HepG2 (cell line): ENCODE measurements around the gene GPATCH3. TPM values are rescaled to one million over a fixed set of nuclear protein-coding genes. Genes with fewer than 3 reads are reported as not detected.

Experiments used
- AHR ChIP-seq: IDR thresholded peaks from 2 replicates; pipeline ENCODE4 v1.6.1; 2018; ENCODE audit warnings: missing genetic modification reagents, missing compliant biosample characterization
- CBX2 ChIP-seq, 2 experiments: fragments of 200-600 bp in 1 of 2; sonication (generic); formaldehyde crosslinking in 1 of 2; IDR thresholded peaks; 2 replicates each; pipeline versions ENCODE4 v1.7.0 to v1.8.1; 2018 to 2022; ENCODE audit warnings: low read depth in 2 of 2, low read length in 1 of 2, mild to moderate bottlenecking in 1 of 2, missing genetic modification reagents in 1 of 2
- CREBL2 ChIP-seq: sonication (generic); formaldehyde crosslinking; IDR thresholded peaks from 2 replicates; pipeline ENCODE4 v1.8.1; 2023; ENCODE audit warnings: missing genetic modification reagents, mild to moderate bottlenecking, borderline replicate concordance
- IRF2 ChIP-seq: IDR thresholded peaks from 2 replicates; pipeline ENCODE4 v1.6.1; 2018; ENCODE audit warnings: missing genetic modification reagents, missing compliant biosample characterization
- JUN ChIP-seq: sonication (generic); formaldehyde crosslinking; IDR thresholded peaks from 2 replicates; pipeline ENCODE4 v1.4.0; 2020; ENCODE audit warnings: mild to moderate bottlenecking, missing genetic modification reagents
- KLF11 ChIP-seq: IDR thresholded peaks from 2 replicates; pipeline ENCODE4 v1.6.1; 2016; ENCODE audit warnings: missing compliant biosample characterization
- MIER3 ChIP-seq: IDR thresholded peaks from 2 replicates; pipeline ENCODE4 v1.6.1; 2016; ENCODE audit warnings: missing compliant biosample characterization, borderline replicate concordance
- MIXL1 ChIP-seq: IDR thresholded peaks from 2 replicates; pipeline ENCODE4 v1.6.1; 2016
- SRSF9 ChIP-seq: fragments of 200-400 bp; formaldehyde crosslinking; IDR thresholded peaks from 2 replicates; pipeline ENCODE4 v1.6.1; 2018; ENCODE audit warnings: borderline replicate concordance, mild to moderate bottlenecking, low read depth, low read length; ENCODE audit not compliant: insufficient read depth, poor library complexity, severe bottlenecking
- SRY ChIP-seq: sonication (generic); formaldehyde crosslinking; IDR thresholded peaks from 2 replicates; pipeline ENCODE4 v1.8.0; 2022; ENCODE audit warnings: mild to moderate bottlenecking, missing genetic modification reagents
- STAG1 ChIP-seq: sonication (generic); formaldehyde crosslinking; IDR thresholded peaks from 2 replicates; pipeline ENCODE4 v1.4.0; 2020; ENCODE audit warnings: missing genetic modification reagents
- STAT6 ChIP-seq: sonication (generic); formaldehyde crosslinking; IDR thresholded peaks from 2 replicates; pipeline ENCODE4 v1.4.0; 2020; ENCODE audit warnings: missing genetic modification reagents, mild to moderate bottlenecking, borderline replicate concordance
- ZBTB10 ChIP-seq: sonication (generic); formaldehyde crosslinking; IDR thresholded peaks from 2 replicates; pipeline ENCODE4 v1.4.0; 2020; ENCODE audit warnings: missing genetic modification reagents, borderline replicate concordance
- ZBTB2 ChIP-seq: sonication (generic); formaldehyde crosslinking; IDR thresholded peaks from 2 replicates; pipeline ENCODE4 v1.8.0; 2022; ENCODE audit warnings: low read depth, missing genetic modification reagents
- ZBTB7A ChIP-seq: sonication (generic); formaldehyde crosslinking; IDR thresholded peaks from 2 replicates; pipeline ENCODE4 v1.8.0; 2022; ENCODE audit warnings: mild to moderate bottlenecking, missing genetic modification reagents
- ZKSCAN1 ChIP-seq: fragments of 150-350 bp; IDR thresholded peaks from 2 replicates; pipeline ENCODE4 v1.6.1; 2014; ENCODE audit warnings: low read length
- ZNF160 ChIP-seq: sonication (generic); formaldehyde crosslinking; IDR thresholded peaks from 2 replicates; pipeline ENCODE4 v1.8.0; 2022; ENCODE audit warnings: mild to moderate bottlenecking, inconsistent platforms, missing genetic modification reagents
- ZNF253 ChIP-seq: sonication (generic); formaldehyde crosslinking; IDR thresholded peaks from 2 replicates; pipeline ENCODE4 v1.8.0; 2022; ENCODE audit warnings: mild to moderate bottlenecking, missing genetic modification reagents, borderline replicate concordance
- ZNF451 ChIP-seq: sonication (generic); formaldehyde crosslinking; IDR thresholded peaks from 2 replicates; pipeline ENCODE4 v1.5.0; 2020; ENCODE audit warnings: mild to moderate bottlenecking, missing genetic modification reagents
- ZNF776 ChIP-seq: sonication (generic); formaldehyde crosslinking; IDR thresholded peaks from 2 replicates; pipeline ENCODE4 v1.4.0; 2020; ENCODE audit warnings: mild to moderate bottlenecking, missing genetic modification reagents
- polyA plus RNA-seq, 8 experiments: library from polyadenylated mRNA; depleted of rRNA in 3 of 8; stranded (reverse) in 7 of 8; unstranded in 1 of 8; fragments of >200 nt; fragmentation: Illumina TruSeq in 4 of 8; extraction: Trizol in 4 of 8; gene quantifications; 2 replicates each; pipeline versions ENCODE4 v1.2.1 to v1.2.3, GENCODE V29; 2011 to 2016; ENCODE audit warnings: low read depth in 4 of 8, missing spikeins in 1 of 8, mixed read lengths in 1 of 8; ENCODE audit not compliant: insufficient read depth in 1 of 8
- total RNA-seq, 5 experiments: library from RNA; depleted of rRNA; stranded (reverse); fragments of >200 nt; fragmentation: Illumina TruSeq; extraction: Trizol; gene quantifications; 2 replicates each; pipeline ENCODE4 v1.2.3, GENCODE V29; 2016; ENCODE audit warnings: low read depth in 1 of 5

GPATCH3 gene
- total and polyA plus RNA-seq, 2 of the 13 experiments (the other 11 are each of a cell fraction or from before 2014, with no cell fraction given), result 8.3 to 11.0 TPM

GRCh38 chr1:26889551-26890466, 10.5 kb downstream of the GPATCH3 start, which contains the start of gene GPN2 (continued):
- no peak for TF ChIP-seq SRSF9
- TF ChIP-seq MIER3 (CRISPR knock-in tag), result peak; percentile 51; the same call in 1 of the 2 replicates
- no peak for TF ChIP-seq ZKSCAN1
- peak; percentile 94 for TF ChIP-seq SRY (CRISPR knock-in tag)
- no peak for TF ChIP-seq KLF11 (CRISPR knock-in tag)
- TF ChIP-seq ZNF160 (CRISPR knock-in tag), result no peak
- TF ChIP-seq CREBL2 (CRISPR knock-in tag), result peak; percentile 78; the same call in 1 of the 2 replicates
- TF ChIP-seq AHR (CRISPR knock-in tag), result no peak; the same call in 1 of the 2 replicates
- TF ChIP-seq JUN, result peak; percentile 43; the same call in 1 of the 2 replicates
- TF ChIP-seq STAG1 (CRISPR knock-in tag), result no peak; the same call in none of the 2 replicates
- peak; percentile 78; the same call in 1 of the 2 replicates for TF ChIP-seq ZNF776 (CRISPR knock-in tag)
- TF ChIP-seq CBX2 (IDR thresholded peaks at IDR 0.05; ENCODE audit: low read depth, low read length), result no peak
- no peak for TF ChIP-seq CBX2 (CRISPR knock-in tag; IDR thresholded peaks at IDR 0.05; ENCODE audit: low read depth)
- no peak for TF ChIP-seq MIXL1 (CRISPR knock-in tag)
- TF ChIP-seq ZNF253, result peak; percentile 96; the same call in 1 of the 2 replicates
- peak; percentile 76; the same call in 1 of the 2 replicates for TF ChIP-seq STAT6 (CRISPR knock-in tag)
- TF ChIP-seq ZBTB2 (CRISPR knock-in tag), result peak; percentile 77
- TF ChIP-seq IRF2 (CRISPR knock-in tag), result peak; percentile 54; the same call in 1 of the 2 replicates
- peak; percentile 93 for TF ChIP-seq ZNF451
- TF ChIP-seq ZBTB10, result no peak; the same call in 1 of the 2 replicates
- TF ChIP-seq ZBTB7A, result peak; percentile 63; the same call in 1 of the 2 replicates
